Activated T-cell treated with anti-CD3 and anti-CD28 coated beads, Interleukin-2, amount 50 U/mL, for 24 hours (primary cell): ENCODE results near the gene HES3.
A peak's percentile ranks its signal among the peaks of the same experiment; 100 is the strongest.

Experiments used
- DNase-seq: peaks from one replicate; pipeline ENCODE4 v3.0.0-alpha.2; 2020
- H3K27ac Mint-ChIP-seq: 2 replicates; pipeline ENCODE4 v1.8.0; 2020; ENCODE audit warnings: mild to moderate bottlenecking, mixed read lengths
- H3K27me3 Mint-ChIP-seq: 2 replicates; pipeline ENCODE4 v1.8.0; 2020; ENCODE audit warnings: mixed read lengths
- H3K36me3 Mint-ChIP-seq: 2 replicates; pipeline ENCODE4 v1.8.0; 2020; ENCODE audit warnings: low read depth, mixed read lengths
- H3K4me1 Mint-ChIP-seq: 2 replicates; pipeline ENCODE4 v1.8.0; 2020; ENCODE audit warnings: low read depth, mixed read lengths
- H3K4me3 Mint-ChIP-seq: 2 replicates; pipeline ENCODE4 v1.8.0; 2020; ENCODE audit warnings: mild to moderate bottlenecking, moderate library complexity, mixed read lengths
- H3K9me3 Mint-ChIP-seq: 2 replicates; pipeline ENCODE4 v1.8.0; 2020; ENCODE audit warnings: mixed read lengths

Gene HES3

DNA sequence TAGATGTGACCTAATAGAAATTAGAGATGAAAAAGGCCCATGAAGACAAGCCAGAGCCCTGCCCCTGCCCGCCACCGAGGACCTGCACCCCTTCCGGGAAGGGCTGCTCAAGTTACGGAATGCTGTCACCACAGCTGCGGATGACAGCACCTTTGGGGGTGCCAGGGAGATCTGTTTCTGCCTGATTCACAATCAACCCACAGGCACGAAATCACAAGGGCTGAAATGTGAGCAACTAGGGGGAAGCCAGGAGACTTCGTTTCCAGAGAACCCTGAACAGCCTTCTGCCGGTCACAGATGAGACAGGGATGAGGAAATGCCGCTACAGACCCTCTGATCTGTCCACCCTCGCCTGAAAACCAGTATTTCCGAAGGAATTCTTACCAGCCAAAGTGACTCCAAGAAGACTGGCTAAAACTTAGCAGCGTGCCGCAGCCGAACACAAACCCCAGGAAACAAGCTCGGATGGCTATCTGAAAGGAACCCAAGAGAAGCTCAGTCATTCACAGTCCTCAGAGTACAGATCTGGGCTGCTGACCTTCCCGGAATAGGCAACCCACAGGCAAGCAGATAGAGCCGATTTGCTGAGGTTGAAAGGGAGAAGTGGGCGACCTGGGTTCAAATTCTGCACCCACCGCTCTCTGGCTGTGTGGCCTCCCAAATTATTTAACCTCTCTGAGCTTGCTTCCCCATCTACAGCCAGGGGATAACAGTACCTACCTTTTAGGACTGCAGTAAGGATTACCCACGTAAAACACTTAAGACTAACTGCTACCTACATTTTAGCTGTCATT, 9.3 kb upstream of the HES3 start:
- Mint-ChIP-seq H3K9me3 (no peaks in the 10 kb centered on the region), H3K27me3 (peaks cover 10% of the 10 kb centered on the region), H3K4me3 (peak overlapping the region; percentile 92), H3K36me3 (peaks cover 56% of the 10 kb centered on the region), H3K4me1 (peaks cover 27% of the 10 kb centered on the region), H3K27ac (peak overlapping the region; percentile 92)
- no peak for DNase-seq

DNA sequence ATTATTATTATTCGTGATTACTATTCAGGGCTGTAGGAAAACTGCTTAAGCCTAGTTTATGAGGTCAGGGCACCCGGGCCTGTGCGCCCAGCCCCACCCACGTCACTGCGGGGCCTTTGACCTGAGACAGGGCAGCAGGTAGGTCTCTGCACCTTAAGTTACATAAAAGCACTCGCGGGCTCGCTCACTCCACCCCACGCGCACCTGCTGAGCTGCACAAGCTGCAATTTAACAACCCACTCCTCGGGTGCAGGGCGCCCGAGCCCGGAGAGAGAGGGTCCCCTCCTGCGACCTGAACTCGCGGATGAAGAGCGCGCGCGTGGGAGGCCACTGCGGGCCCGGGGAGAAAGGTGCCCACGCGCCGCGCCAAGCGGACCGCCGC, 8.7 kb upstream of the HES3 start:
- Mint-ChIP-seq H3K4me1 (peaks cover 27% of the 10 kb centered on the region), H3K9me3 (no peaks in the 10 kb centered on the region), H3K27me3 (peaks cover 16% of the 10 kb centered on the region), H3K27ac (peak overlapping the region; percentile 92), H3K36me3 (peaks cover 50% of the 10 kb centered on the region), H3K4me3 (peak overlapping the region; percentile 92)
- no peak for DNase-seq

DNA sequence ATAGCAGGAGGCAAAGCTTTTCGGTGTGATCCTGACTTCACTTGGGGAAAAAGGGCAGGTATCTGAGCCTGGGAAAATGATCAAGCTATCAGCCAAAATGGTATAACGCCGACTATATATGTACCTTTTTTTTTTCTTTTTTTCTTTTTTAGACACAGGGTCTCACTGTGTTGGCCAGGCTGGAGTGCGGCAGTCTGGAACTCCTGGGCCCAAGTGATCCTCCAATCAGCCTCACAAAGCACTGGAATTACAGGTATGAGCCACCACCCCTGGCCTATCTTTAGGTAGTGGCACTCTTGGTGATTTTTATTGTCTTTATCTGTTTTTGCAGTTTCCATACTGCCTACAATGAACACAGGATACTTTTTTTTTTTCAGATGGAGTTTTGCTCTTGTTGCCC, 6.9 kb upstream of the HES3 start:
- no peak overlapping the region for H3K27ac Mint-ChIP-seq

DNA sequence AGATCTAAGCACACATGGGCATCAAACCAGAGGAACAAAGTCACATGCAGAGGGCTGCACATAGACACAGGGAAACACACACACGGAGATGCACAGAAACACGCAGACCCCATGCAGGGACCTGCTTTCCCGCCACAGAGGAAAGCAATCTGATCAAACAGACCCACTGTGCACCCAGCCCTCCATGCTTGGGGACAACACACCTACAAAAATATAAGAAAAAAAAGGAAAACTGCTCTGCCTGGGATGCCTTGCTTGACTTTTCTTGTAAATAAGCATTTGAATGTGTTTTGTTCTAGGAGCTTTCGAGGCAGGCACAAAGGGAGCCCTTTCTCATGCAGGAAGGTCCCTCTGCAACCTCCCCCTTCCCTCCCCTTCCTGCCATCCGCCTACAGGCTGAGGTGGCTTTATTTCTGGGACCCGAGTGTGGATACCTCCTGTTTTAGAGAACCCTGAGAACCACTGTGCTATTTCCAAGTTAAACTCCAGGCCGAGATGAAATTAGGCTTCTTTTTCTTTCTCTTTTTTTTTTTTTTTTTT, 4.7 kb upstream of the HES3 start:
- Mint-ChIP-seq H3K4me3 (no peak overlapping the region), H3K27me3 (peaks cover 46% of the 10 kb centered on the region), H3K36me3 (peaks cover 12% of the 10 kb centered on the region), H3K4me1 (peaks cover 16% of the 10 kb centered on the region), H3K9me3 (no peaks in the 10 kb centered on the region), H3K27ac (no peak overlapping the region)
- no peak for DNase-seq

More for the DNA sequence above, 6.9 kb upstream of the HES3 start:
- Mint-ChIP-seq H3K27me3 (peaks cover 30% of the 10 kb centered on the region), H3K4me3 (peak overlapping the region; percentile 15), H3K36me3 (peaks cover 33% of the 10 kb centered on the region), H3K9me3 (no peaks in the 10 kb centered on the region), H3K4me1 (peaks cover 29% of the 10 kb centered on the region)
- DNase-seq, result no peak

DNA sequence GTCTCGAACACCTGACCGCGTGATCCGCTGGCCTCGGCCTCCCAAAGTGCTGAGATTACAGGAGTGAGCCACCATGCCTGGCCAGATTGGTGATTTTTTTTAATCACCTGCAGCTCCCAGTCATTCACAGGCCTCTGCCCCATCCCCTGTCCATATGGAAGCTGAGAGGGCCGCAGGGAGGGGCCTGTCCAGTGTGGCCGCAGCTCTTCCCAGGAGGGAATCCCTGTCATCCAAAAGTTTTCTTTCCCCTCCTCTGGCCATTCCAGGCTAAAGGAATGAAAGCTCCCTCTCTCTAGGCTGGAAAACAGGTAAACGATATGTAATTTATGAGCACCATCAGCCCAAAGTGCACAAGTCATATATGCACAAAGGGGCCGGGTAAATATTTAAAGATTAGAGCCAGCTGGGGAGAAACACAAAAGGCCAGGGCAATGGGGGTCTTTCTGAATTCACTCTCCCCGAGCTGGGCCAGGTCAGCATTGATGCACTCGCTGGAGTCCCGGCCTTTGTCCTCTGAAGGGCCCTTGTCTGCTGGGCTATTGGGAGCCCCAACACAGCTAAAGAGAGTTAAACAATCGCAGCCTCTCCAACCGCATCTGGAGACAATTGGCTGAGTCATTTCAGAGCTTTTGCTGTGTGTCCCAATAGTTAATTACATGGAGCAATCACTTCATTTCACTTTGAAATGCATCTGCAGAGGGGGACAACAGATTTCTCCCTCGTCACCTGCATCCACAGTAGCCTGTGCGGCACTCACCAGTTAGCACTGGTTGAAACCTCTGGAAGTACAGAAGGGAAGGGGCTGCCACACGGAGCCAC, 3.8 kb upstream of the HES3 start:
- Mint-ChIP-seq H3K4me3 (no peak overlapping the region), H3K27me3 (peaks cover 51% of the 10 kb centered on the region), H3K9me3 (no peaks in the 10 kb centered on the region), H3K36me3 (peaks cover 3% of the 10 kb centered on the region), H3K4me1 (peaks cover 8% of the 10 kb centered on the region), H3K27ac (no peak overlapping the region)
- no peak for DNase-seq

DNA sequence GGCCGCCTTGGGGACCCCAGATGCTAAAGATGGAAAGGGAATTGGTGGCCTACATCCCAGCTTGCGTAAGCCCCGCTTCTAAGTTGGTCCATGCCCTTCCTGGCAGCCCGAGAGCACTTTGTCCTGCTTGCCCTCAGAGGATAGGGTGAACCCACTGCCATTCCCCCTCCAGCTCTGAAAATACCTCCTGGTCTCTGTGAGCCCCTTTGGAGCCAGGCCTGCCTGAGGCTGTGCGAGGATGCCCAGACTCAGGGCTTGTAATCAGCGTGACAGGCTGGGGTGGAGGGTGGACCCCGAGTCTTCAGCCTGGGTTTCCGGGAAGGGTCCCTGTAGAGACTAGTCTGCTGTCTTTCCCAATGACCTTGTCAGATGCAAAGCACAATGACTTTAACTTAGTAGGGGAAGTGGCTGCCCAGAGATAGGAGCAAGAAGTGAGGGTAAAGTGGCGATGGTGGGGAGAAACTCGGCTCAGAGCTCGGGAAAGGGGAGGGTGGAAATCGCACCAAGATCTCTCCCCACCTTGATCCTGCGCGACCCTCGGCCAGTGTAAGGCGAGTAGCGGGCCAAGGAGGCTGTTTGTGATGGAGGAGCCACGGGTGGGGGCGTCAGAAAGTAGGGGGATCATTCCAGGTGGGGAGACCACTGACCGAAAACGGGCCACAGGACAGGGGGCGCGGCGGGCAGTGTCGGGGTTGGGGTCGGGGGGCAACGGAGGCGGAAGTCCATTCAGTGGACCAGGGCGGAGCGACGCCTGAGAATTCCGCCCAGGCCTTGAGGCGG, 2.7 kb upstream of the HES3 start:
- no peaks in the 10 kb centered on the region for H3K36me3 Mint-ChIP-seq
- H3K9me3 Mint-ChIP-seq, result no peaks in the 10 kb centered on the region
- H3K27ac Mint-ChIP-seq, result no peak overlapping the region
- H3K27me3 Mint-ChIP-seq, result peaks cover 55% of the 10 kb centered on the region
- peaks cover 8% of the 10 kb centered on the region for H3K4me1 Mint-ChIP-seq
- no peak overlapping the region for H3K4me3 Mint-ChIP-seq
- no peak for DNase-seq

DNA sequence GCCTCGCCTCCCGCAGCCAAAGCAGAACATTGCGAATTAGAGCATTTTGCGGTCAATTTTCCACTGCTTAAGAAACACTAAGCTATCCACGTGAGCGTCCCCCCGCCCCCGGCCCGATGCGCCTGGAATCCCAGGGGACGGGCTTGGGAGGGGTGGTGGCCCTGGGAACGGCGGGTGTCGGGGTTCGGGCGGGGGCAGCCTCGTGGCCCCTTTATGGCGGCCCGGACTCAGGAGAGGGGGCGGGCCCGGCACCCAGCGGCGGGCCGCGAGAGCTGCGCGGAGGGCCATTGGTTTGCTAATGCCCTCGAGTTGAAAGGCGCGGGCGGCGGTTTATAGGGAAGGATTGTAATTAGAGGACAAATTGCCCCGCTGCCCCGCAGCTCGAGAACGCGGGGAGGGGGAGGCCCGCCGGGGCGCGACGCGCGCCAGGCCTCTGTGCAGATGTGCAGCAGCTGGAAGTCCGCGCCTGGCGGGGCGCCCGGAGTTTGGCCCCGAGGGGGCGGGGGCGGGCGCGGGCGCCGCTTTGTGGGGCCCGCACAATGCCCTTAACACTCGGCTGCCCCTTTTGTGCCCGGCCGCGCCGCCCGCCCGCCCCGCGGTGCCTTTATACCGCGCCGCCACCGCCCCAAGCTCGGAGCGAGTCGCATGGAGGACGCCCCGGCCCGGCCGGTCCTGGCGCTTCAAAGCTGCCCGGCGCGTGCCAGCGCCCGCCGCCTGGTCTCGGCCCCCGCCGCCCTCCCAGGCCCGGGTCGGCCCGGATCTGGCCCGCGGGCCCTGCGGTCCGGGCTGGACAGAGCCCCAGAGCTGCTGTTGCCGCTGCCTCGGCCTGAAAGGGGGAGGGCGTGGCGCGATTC, 1.9 kb upstream of the HES3 start:
- no peak for DNase-seq
- Mint-ChIP-seq H3K4me3 (no peak overlapping the region), H3K36me3 (no peaks in the 10 kb centered on the region), H3K4me1 (peaks cover 12% of the 10 kb centered on the region), H3K9me3 (no peaks in the 10 kb centered on the region), H3K27me3 (peaks cover 63% of the 10 kb centered on the region), H3K27ac (no peak overlapping the region)

DNA sequence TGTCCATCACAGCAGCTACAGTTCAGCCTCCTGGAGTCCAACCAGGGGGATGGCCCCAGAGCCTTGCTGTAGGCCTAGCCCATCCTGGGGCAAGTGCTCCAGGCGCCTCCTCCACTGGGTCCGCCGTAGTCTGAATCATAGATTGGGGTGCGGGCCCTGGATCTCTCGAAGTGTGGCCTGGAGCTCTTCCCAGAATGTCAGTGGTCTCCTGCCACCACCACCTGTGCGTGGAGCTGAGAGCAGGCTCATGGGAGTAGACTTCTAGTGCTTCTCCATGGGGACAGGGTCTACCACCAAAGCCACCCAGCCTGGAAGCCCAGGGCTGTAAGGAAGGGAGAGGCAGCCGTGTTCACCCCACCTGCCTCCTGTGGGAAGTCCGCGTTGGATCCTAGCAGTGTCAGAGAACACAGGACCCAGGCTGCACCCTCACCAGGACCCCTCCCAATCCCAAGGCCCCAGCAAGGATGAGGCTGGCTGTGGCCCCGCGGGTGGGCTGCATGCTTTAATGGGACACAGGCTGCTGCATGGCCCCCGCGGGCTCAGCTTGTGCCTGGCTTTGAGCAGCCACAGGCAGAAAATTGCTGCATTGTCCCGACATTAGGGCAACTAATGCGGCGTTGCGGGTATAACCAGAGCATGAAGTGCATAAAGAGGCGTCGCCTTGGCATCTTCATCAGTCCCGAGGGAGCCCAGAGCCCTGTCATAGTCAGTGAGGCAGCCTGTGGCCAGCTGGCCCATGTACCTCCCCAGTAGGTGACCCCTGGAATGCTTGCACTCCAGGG, 735 bp upstream of the HES3 start:
- Mint-ChIP-seq H3K27me3 (peaks cover 75% of the 10 kb centered on the region), H3K4me3 (no peak overlapping the region), H3K9me3 (no peaks in the 10 kb centered on the region), H3K4me1 (peaks cover 12% of the 10 kb centered on the region), H3K36me3 (no peaks in the 10 kb centered on the region), H3K27ac (no peak overlapping the region)
- no peak for DNase-seq

DNA sequence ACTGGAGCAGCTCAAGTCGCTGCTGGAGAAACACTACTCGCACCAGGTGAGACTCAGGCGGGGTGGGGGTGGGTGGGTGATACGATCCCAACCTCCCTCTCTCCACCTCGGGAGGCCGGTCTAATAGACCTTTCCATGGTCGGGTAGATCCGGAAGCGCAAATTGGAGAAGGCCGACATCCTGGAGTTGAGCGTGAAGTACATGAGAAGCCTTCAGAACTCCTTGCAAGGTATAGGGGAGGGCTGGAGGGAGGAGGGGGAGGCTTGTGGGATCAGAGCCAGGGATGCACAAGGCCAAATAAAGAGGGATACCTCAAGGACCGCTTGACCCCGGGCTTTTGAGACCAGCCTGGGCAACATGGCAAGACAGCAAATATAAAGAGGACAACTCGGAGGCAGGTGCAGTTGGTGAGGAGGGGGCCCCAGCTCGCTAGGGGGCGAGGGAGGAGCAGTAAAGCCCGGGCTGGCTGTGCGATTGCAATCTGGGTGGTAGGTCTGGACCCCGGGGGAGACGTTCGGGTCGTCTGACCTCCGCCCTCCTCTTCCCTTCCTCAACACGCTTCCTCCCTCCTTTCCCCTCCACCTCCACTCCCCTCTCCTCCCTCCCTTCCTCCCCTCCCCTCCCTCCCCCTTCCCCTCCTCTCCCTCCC, 546 bp downstream of the HES3 start:
- Mint-ChIP-seq H3K36me3 (no peaks in the 10 kb centered on the region), H3K4me3 (no peak overlapping the region), H3K4me1 (peaks cover 12% of the 10 kb centered on the region), H3K27ac (no peak overlapping the region), H3K9me3 (no peaks in the 10 kb centered on the region), H3K27me3 (peaks cover 74% of the 10 kb centered on the region)
- no peak for DNase-seq

DNA sequence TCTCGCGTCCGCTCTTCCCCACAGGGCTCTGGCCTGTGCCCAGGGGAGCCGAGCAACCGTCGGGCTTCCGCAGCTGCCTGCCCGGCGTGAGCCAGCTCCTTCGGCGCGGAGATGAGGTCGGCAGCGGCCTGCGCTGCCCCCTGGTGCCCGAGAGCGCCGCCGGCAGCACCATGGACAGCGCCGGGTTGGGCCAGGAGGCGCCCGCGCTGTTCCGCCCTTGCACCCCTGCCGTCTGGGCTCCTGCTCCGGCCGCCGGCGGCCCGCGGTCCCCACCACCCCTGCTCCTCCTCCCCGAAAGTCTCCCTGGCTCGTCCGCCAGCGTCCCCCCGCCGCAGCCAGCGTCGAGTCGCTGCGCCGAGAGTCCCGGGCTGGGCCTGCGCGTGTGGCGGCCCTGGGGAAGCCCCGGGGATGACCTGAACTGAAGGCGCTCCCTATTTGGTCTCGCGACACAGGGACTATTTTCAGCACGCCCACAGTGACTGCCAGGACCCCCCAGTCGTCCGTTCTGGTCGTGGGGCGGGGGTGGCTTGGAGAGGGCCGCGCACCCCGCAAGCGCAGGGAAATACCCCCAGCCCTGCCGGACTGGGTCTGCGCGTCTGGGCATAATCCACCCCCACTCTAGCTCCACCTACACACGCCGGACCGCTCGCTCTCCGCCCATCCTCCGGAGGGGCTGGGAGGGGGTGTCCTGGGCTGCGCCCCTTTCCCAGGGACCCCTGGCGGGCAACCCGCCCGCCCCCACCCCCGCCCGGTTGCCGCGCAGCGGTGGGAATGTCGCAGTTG, 1.3 kb downstream of the HES3 start:
- no peak overlapping the region for H3K4me3 Mint-ChIP-seq
- peak; percentile 87 for DNase-seq
- peaks cover 70% of the 10 kb centered on the region for H3K27me3 Mint-ChIP-seq
- peaks cover 15% of the 10 kb centered on the region for H3K4me1 Mint-ChIP-seq
- no peak overlapping the region for H3K27ac Mint-ChIP-seq
- H3K36me3 Mint-ChIP-seq, result no peaks in the 10 kb centered on the region
- H3K9me3 Mint-ChIP-seq, result no peaks in the 10 kb centered on the region

DNA sequence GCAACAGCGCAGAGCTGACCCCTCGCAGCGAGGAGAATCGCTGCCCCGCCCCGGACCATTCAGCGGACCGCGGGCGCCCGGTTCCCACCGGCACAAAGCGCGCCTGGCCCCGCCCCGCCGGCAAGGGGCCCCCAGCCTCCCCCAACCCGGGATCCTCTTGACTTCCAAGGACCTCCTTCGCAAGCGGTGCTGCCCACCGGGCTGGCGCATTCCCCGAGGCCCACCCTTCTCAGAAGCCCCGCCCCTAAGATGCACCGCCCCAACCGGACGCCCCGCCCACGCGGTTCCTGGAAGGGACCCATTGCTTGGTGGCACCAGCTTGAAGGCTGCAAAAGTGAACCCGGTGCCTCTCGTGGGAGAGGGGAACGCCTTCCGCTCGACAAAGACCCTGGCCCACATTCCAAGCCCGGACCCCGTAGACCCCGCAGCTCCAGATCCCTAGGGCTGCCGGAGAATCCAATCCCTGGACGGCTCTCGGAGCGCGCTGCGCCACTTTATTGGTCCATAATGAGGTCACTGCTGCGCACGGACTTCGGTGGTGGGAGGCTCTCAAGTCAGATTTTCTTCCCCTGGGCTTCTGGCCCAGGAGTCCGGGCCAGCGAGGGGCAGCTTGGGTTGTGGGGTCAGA, 2.0 kb downstream of the HES3 start:
- no peaks in the 10 kb centered on the region for H3K36me3 Mint-ChIP-seq
- peaks cover 72% of the 10 kb centered on the region for H3K27me3 Mint-ChIP-seq
- H3K4me3 Mint-ChIP-seq, result no peak overlapping the region
- H3K9me3 Mint-ChIP-seq, result no peaks in the 10 kb centered on the region
- DNase-seq, result peak; percentile 67
- H3K27ac Mint-ChIP-seq, result no peak overlapping the region
- peaks cover 15% of the 10 kb centered on the region for H3K4me1 Mint-ChIP-seq
